HepG2 (cell line): Measurements from ENCODE around the gene RPL38. TPM values are rescaled to one million over a fixed set of nuclear protein-coding genes. Genes with fewer than 3 reads are reported as not detected.
A peak's percentile ranks its signal among the peaks of the same experiment; 100 is the strongest.

ENCODE experiments used
- ADNP ChIP-seq: sonication (generic); formaldehyde crosslinking; IDR thresholded peaks from 2 replicates; pipeline ENCODE4 v1.4.0; 2020; ENCODE audit warnings: missing genetic modification reagents
- CBX1 ChIP-seq: IDR thresholded peaks from one replicate; pipeline ENCODE4 v1.6.1; 2016; ENCODE audit warnings: antibody characterized with exemption, low read depth
- FOXC1 ChIP-seq: sonication (generic); formaldehyde crosslinking; IDR thresholded peaks from 2 replicates; pipeline ENCODE4 v1.8.0; 2022; ENCODE audit warnings: mild to moderate bottlenecking, missing genetic modification reagents, borderline replicate concordance
- KDM3A ChIP-seq: IDR thresholded peaks from 2 replicates; pipeline ENCODE4 v1.6.1; 2018; ENCODE audit warnings: low read depth, missing compliant biosample characterization
- NCOA5 ChIP-seq: sonication (generic); formaldehyde crosslinking; IDR thresholded peaks from 2 replicates; pipeline ENCODE4 v1.4.0; 2020; ENCODE audit warnings: missing genetic modification reagents
- NKX3-1 ChIP-seq: sonication (generic); formaldehyde crosslinking; IDR thresholded peaks from 2 replicates; pipeline ENCODE4 v1.5.0; 2020; ENCODE audit warnings: missing genetic modification reagents
- RBM22 ChIP-seq: fragments of 200-400 bp; formaldehyde crosslinking; optimal IDR thresholded peaks from 2 replicates; pipeline ENCODE3; 2017; ENCODE audit warnings: mild to moderate bottlenecking, low read length, moderate library complexity
- RFXANK ChIP-seq: IDR thresholded peaks from 2 replicates; pipeline ENCODE4 v1.6.1; 2016
- SRSF9 ChIP-seq: fragments of 200-400 bp; formaldehyde crosslinking; IDR thresholded peaks from 2 replicates; pipeline ENCODE4 v1.6.1; 2018; ENCODE audit warnings: borderline replicate concordance, mild to moderate bottlenecking, low read depth, low read length; ENCODE audit not compliant: insufficient read depth, poor library complexity, severe bottlenecking
- TEAD3 ChIP-seq: optimal IDR thresholded peaks from 2 replicates; pipeline ENCODE3; 2016; ENCODE audit warnings: borderline replicate concordance
- XBP1 ChIP-seq: sonication (generic); formaldehyde crosslinking; IDR thresholded peaks from 2 replicates; pipeline ENCODE4 v1.5.0; 2020; ENCODE audit warnings: missing genetic modification reagents
- ZBTB3 ChIP-seq: sonication (generic); formaldehyde crosslinking; IDR thresholded peaks from 2 replicates; pipeline ENCODE4 v1.4.0; 2020; ENCODE audit warnings: low read depth, mild to moderate bottlenecking, moderate library complexity, missing genetic modification reagents, borderline replicate concordance
- ZNF367 ChIP-seq: sonication (generic); formaldehyde crosslinking; IDR thresholded peaks from 2 replicates; pipeline ENCODE4 v1.4.0; 2020; ENCODE audit warnings: missing genetic modification reagents, borderline replicate concordance
- ZNF646 ChIP-seq: sonication (generic); formaldehyde crosslinking; IDR thresholded peaks from 2 replicates; pipeline ENCODE4 v1.9.0; 2021; ENCODE audit warnings: mild to moderate bottlenecking, missing genetic modification reagents
- ZNF652 ChIP-seq: IDR thresholded peaks from 2 replicates; pipeline ENCODE4 v1.6.1; 2016; ENCODE audit warnings: low read depth, borderline replicate concordance
- polyA plus RNA-seq, 8 experiments: library from polyadenylated mRNA; depleted of rRNA in 3 of 8; stranded (reverse) in 7 of 8; unstranded in 1 of 8; fragments of >200 nt; fragmentation: Illumina TruSeq in 4 of 8; extraction: Trizol in 4 of 8; gene quantifications; 2 replicates each; pipeline versions ENCODE4 v1.2.1 to v1.2.3, GENCODE V29; 2011 to 2016; ENCODE audit warnings: low read depth in 4 of 8, missing spikeins in 1 of 8, mixed read lengths in 1 of 8; ENCODE audit not compliant: insufficient read depth in 1 of 8
- total RNA-seq, 5 experiments: library from RNA; depleted of rRNA; stranded (reverse); fragments of >200 nt; fragmentation: Illumina TruSeq; extraction: Trizol; gene quantifications; 2 replicates each; pipeline ENCODE4 v1.2.3, GENCODE V29; 2016; ENCODE audit warnings: low read depth in 1 of 5
- TF ChIP-seq, protein P1 (sequence below): IDR thresholded peaks from 2 replicates; pipeline ENCODE4 v1.6.1; 2016; ENCODE audit warnings: mild to moderate bottlenecking
- TF ChIP-seq, protein P2 (sequence below): sonication (generic); formaldehyde crosslinking; IDR thresholded peaks from 2 replicates; pipeline ENCODE4 v1.4.0; 2020; ENCODE audit warnings: mild to moderate bottlenecking, missing genetic modification reagents
- TF ChIP-seq, protein P3 (sequence below): sonication (generic); formaldehyde crosslinking; IDR thresholded peaks from 2 replicates; pipeline ENCODE4 v1.8.0; 2022; ENCODE audit warnings: mild to moderate bottlenecking, missing genetic modification reagents; ENCODE audit not compliant: insufficient replicate concordance

The RPL38 gene
- total and polyA plus RNA-seq, 2 of the 13 experiments (the other 11 are each of a cell fraction or from before 2014, with no cell fraction given), result 2,370 to 2,372 TPM

DNA sequence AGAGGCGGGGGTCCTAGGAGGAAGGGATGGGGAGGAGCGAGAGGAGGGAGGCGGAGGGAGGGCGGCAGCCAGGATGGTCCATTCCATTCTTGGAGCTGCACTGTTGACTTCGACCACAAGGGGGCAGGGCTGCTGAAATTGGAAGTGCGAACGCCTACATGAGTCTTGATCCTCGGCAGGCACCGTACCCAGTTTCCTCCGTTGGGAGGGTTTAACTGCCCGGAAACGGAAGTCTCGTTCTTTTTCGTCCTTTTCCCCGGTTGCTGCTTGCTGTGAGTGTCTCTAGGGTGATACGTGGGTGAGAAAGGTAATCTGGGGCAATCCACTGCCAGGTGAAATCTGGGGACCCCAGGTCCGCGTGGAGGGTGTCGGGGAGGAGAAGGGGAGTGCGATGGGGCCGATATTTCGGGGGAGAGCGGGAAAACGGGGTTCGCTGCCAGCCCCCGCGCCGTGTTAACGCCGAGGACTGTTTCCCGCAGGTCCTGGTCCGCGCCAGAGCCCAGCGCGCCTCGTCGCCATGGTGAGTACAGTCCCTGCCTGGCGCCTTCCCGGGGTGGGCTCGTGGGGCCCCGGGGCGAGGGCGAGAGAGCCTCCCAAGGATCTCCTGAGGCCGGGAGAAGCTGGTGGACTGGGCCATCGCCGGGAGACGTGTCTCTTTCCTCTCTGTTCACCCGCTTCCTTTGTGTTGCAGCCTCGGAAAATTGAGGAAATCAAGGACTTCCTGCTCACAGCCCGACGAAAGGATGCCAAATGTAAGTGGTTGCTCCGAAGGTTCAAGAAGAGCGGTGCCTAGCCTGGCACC is at the start of gene RPL38 (continued):
- no peak for TF ChIP-seq ZNF646 (CRISPR knock-in tag)
- peak; percentile 61; the same call in 1 of the 2 replicates for TF ChIP-seq ZNF652
- no peak for TF ChIP-seq ZNF367 (CRISPR knock-in tag)
- peak; percentile 77; the same call in 1 of the 2 replicates for TF ChIP-seq RFXANK (CRISPR knock-in tag)
- peak; percentile 92 for TF ChIP-seq TEAD3
- TF ChIP-seq ZBTB3 (CRISPR knock-in tag), result peak; percentile 88; the same call in 1 of the 2 replicates
- no peak for TF ChIP-seq SRSF9
- TF ChIP-seq, protein P1, sequence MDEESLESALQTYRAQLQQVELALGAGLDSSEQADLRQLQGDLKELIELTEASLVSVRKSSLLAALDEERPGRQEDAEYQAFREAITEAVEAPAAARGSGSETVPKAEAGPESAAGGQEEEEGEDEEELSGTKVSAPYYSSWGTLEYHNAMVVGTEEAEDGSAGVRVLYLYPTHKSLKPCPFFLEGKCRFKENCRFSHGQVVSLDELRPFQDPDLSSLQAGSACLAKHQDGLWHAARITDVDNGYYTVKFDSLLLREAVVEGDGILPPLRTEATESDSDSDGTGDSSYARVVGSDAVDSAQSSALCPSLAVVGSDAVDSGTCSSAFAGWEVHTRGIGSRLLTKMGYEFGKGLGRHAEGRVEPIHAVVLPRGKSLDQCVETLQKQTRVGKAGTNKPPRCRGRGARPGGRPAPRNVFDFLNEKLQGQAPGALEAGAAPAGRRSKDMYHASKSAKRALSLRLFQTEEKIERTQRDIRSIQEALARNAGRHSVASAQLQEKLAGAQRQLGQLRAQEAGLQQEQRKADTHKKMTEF, result peak; percentile 96
- TF ChIP-seq KDM3A, result peak; percentile 90
- TF ChIP-seq, protein P2, sequence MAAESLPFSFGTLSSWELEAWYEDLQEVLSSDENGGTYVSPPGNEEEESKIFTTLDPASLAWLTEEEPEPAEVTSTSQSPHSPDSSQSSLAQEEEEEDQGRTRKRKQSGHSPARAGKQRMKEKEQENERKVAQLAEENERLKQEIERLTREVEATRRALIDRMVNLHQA (CRISPR knock-in tag), result no peak
- no peak; the same call in 1 of the 2 replicates for TF ChIP-seq FOXC1 (CRISPR knock-in tag)
- peak; percentile 40; the same call in 1 of the 2 replicates for TF ChIP-seq XBP1
- TF ChIP-seq NKX3-1 (CRISPR knock-in tag), result no peak
- TF ChIP-seq, protein P3, sequence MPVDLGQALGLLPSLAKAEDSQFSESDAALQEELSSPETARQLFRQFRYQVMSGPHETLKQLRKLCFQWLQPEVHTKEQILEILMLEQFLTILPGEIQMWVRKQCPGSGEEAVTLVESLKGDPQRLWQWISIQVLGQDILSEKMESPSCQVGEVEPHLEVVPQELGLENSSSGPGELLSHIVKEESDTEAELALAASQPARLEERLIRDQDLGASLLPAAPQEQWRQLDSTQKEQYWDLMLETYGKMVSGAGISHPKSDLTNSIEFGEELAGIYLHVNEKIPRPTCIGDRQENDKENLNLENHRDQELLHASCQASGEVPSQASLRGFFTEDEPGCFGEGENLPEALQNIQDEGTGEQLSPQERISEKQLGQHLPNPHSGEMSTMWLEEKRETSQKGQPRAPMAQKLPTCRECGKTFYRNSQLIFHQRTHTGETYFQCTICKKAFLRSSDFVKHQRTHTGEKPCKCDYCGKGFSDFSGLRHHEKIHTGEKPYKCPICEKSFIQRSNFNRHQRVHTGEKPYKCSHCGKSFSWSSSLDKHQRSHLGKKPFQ (CRISPR knock-in tag), result no peak
- peak; percentile 41; the same call in 1 of the 2 replicates for TF ChIP-seq ADNP (CRISPR knock-in tag)
- TF ChIP-seq CBX1, result peak; percentile 97
- no peak for TF ChIP-seq NCOA5
- peak; percentile 57 for TF ChIP-seq RBM22
